Stimulated activated CD4-positive, alpha-beta T cell treated with anti-CD3 and anti-CD28 coated beads, TNF-alpha, amount 100 ng/mL, for 48 hours (primary cell): ENCODE measurements around the gene SRY.
"Not testable (repeated sequence)": the region's sequence is repeated elsewhere in the genome, so short reads cannot be mapped to it uniquely, and the experiment has no call there.

ENCODE experiments used
- DNase-seq, 3 donors: peaks; one replicate each; pipeline ENCODE4 v3.0.0-alpha.2; 2020; ENCODE audit warnings: low read depth in 3 of 3

SRY gene

DNA sequence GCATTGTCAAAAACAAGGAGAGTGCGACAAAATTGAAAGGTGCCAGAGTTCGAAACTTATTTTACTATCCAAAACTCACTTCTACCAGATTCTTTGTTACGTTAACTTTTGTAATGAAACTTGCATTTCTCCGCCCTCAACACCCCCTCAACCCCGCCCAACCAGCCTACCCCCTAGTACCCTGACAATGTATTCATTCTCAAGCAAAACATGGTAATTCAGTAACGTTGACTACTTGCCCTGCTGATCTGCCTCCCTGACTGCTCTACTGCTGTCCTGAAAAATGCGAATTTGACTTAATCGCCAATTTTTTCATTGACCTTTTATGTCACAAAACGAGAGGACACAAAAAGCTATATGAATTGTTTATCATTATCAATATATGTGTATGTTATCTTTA is at the start of gene SRY:
TSS of gene SRY (minus strand) at position 83 of the 400 bp plus-strand sequence. CDS start at position 4, 79 bp downstream.
- DNase-seq: no peak

DNA sequence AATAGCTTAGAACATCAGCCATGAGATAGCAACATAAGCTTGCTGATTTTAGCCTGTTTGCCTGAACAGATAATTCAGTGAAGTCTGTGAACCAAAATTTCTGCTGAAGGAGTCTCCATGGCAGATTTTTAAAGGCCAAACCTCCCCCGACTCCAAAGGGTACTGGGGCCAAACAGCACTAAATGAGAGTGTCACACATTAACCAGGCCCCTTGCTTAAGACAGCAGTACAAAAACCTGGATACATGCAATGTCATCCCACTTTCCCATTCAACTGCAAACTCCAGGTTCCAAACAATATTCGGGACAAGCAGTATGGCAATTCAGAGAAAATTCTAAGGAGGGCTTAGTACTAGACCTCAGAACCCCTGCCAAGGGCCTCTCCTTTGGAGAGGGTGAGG is 49.6 kb upstream of the SRY start:
- DNase-seq: no peak

GRCh38 chrY:2835230-2835629 is 47.7 kb upstream of the SRY start:
- DNase-seq: no peak

- no peak for DNase-seq
Observed at GRCh38 chrY:2828497-2828896, 41.0 kb upstream of the SRY start.

DNA sequence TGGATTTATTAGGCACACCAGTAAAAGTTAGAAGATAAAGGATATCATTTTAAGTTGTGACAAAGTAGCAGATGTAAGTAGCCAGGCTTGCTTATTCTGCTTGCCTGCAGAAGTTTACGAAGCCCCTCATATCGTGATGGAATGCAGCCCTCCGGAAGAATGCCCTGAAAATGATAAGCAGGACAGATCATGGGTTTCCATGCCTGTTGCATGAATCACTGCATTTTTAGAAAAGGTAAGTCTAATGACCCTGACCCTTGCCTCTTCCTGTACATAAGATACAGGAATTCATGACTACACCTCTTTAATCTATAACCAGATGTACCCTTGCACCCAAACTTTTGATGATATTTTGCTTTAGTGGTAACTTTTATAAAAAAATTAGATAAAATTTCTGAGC is 37.0 kb upstream of the SRY start:
- DNase-seq: no peak

DNA sequence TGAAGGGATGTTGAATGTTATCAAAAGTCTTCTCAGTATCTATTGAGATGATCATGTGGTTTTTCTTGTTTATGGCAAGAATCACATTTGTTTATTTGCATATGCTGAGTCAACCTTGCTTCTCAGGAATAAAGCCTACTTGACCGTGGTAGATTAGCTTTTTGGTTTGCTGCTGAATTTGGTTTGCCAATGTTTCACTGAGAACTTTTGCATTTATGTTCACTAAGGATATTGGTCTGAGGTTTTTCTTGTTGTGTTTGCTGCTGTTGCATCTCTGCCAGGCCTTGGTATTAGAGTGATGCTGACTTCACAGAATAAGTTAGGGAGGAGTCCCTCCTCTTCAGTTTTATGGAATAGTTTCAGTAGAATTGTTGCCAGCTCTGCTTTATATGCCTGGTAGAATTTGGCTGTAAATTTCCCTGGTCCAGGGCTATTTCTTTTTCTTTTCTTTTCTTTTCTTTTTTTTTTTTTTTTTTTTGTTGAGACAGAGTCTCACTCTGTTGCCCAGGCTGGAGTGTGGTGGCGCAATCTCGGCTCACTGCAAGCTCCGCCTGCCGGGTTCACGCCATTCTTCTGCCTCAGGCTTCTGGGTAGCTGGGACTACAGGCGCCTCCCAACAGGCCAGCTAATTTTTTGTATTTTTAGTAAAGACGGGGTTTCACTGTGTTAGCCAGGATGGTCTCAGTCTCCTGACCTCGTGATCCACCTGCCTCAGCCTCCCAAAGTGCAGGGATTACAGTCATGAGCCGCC is 29.8 kb upstream of the SRY start:
- DNase-seq: not testable (repeated sequence)

- no peak for DNase-seq
Observed at GRCh38 chrY:2800246-2800645, 12.8 kb upstream of the SRY start.

- no peak for DNase-seq
Observed at GRCh38 chrY:2797991-2798390, 10.5 kb upstream of the SRY start.

- DNase-seq: no peak
Observed at GRCh38 chrY:2796977-2797523, 9.6 kb upstream of the SRY start.

DNA sequence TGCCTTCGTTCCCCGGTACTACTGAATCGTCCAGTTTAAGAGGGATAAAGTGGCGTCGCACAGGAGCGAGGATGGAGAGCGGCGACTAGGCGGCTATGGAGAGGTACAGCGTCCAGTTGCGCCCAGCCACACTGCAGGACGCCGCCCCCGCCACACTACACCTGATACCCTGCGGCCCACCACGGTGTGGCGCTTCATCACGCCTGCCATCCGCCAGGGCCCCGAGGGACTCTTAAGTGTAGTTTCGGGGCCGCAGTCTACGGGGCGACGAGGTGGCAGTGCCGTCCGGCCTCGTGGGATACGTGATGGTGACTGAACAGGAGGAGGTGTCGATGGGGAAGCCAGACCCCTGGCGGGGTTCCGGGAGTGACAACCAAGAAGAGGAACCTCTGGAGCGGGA is 2.3 kb upstream of the SRY start:
- no peak for DNase-seq

DNA sequence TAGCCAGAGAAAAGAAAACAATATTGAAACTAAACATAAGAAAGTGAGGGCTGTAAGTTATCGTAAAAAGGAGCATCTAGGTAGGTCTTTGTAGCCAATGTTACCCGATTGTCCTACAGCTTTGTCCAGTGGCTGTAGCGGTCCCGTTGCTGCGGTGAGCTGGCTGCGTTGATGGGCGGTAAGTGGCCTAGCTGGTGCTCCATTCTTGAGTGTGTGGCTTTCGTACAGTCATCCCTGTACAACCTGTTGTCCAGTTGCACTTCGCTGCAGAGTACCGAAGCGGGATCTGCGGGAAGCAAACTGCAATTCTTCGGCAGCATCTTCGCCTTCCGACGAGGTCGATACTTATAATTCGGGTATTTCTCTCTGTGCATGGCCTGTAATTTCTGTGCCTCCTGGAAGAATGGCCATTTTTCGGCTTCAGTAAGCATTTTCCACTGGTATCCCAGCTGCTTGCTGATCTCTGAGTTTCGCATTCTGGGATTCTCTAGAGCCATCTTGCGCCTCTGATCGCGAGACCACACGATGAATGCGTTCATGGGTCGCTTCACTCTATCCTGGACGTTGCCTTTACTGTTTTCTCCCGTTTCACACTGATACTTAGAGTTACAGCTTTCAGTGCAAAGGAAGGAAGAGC is 488 bp downstream of the SRY start:
- DNase-seq: no peak
